GM12875 (cell line): ENCODE data around the gene HTR6.

Experiments
- H3K4me3 ChIP-seq: one replicate; pipeline ENCODE4 v1.5.1; 2011; ENCODE audit warnings: low read depth, low read length, control low read depth
- CTCF ChIP-seq: IDR thresholded peaks from 2 replicates; pipeline ENCODE4 v1.5.1; 2011; ENCODE audit warnings: low read depth, mild to moderate bottlenecking, control low read depth, inconsistent platforms, low read length, moderate library complexity, borderline replicate concordance; ENCODE audit not compliant: insufficient read depth

The HTR6 gene

GRCh38 chr1:19708567-19709110, 44.0 kb downstream of the HTR6 start:
- H3K4me3 ChIP-seq: no peak overlapping the region
- TF ChIP-seq CTCF: no peak

- no peak for TF ChIP-seq CTCF
- no peak overlapping the region for H3K4me3 ChIP-seq
Observed at GRCh38 chr1:19709260-19709793, 44.7 kb downstream of the HTR6 start.

- TF ChIP-seq CTCF: no peak
- H3K4me3 ChIP-seq: no peak overlapping the region
Observed at GRCh38 chr1:19710825-19711611, 46.3 kb downstream of the HTR6 start.

GRCh38 chr1:19712928-19713327, 48.3 kb downstream of the HTR6 start:
- no peak overlapping the region for H3K4me3 ChIP-seq
- TF ChIP-seq CTCF: no peak

GRCh38 chr1:19715334-19716203, 50.9 kb downstream of the HTR6 start:
- peak; percentile 86 for TF ChIP-seq CTCF
- no peak overlapping the region for H3K4me3 ChIP-seq

- TF ChIP-seq CTCF: no peak
- no peak overlapping the region for H3K4me3 ChIP-seq
Observed at GRCh38 chr1:19717467-19717866, 52.8 kb downstream of the HTR6 start.
